Stimulated activated CD8-positive, alpha-beta memory T cell treated with anti-CD3 and anti-CD28 coated beads, Interleukin-7, amount 100 ng/mL, for 1 hour (primary cell): ENCODE measurements around the gene CIDEA.
"Not testable (repeated sequence)": the region's sequence is repeated elsewhere in the genome, so short reads cannot be mapped to it uniquely, and the experiment has no call there.

Source experiments
- DNase-seq, 2 donors: peaks; one replicate each; pipeline ENCODE4 v3.0.0-alpha.2; 2020; ENCODE audit warnings: low read depth in 2 of 2

The CIDEA gene

GRCh38 chr18:12238826-12239225, 15.3 kb upstream of the CIDEA start:
- no peak for DNase-seq

GRCh38 chr18:12239431-12239830, 14.7 kb upstream of the CIDEA start:
- no peak for DNase-seq

- no peak for DNase-seq
Observed at GRCh38 chr18:12242658-12243260, 11.4 kb upstream of the CIDEA start.

- DNase-seq: not testable (repeated sequence)
Observed at GRCh38 chr18:12243272-12243671, 10.9 kb upstream of the CIDEA start.

GRCh38 chr18:12245793-12246135, 8.4 kb upstream of the CIDEA start:
- DNase-seq: no peak

GRCh38 chr18:12246849-12247808, 7.0 kb upstream of the CIDEA start:
- DNase-seq: no peak

GRCh38 chr18:12247946-12248345, 6.2 kb upstream of the CIDEA start:
- no peak for DNase-seq

GRCh38 chr18:12248926-12249720, 5.0 kb upstream of the CIDEA start:
- DNase-seq: no peak

- DNase-seq: no peak
Observed at GRCh38 chr18:12251311-12251710, 2.9 kb upstream of the CIDEA start.

GRCh38 chr18:12252061-12252460, 2.1 kb upstream of the CIDEA start:
- no peak for DNase-seq

- no peak for DNase-seq
Observed at GRCh38 chr18:12253027-12253426, 1.1 kb upstream of the CIDEA start.

GRCh38 chr18:12253663-12254135, 462 bp upstream of the CIDEA start:
- no peak for DNase-seq

GRCh38 chr18:12254820-12255511, 805 bp downstream of the CIDEA start:
- DNase-seq: no peak

- DNase-seq: no peak
Observed at GRCh38 chr18:12255626-12256026, 1.5 kb downstream of the CIDEA start.

GRCh38 chr18:12256951-12257350, 2.8 kb downstream of the CIDEA start:
- no peak for DNase-seq

- DNase-seq: no peak
Observed at GRCh38 chr18:12257996-12258718, 4.0 kb downstream of the CIDEA start.

- no peak for DNase-seq
Observed at GRCh38 chr18:12258719-12259705, 4.9 kb downstream of the CIDEA start.

GRCh38 chr18:12262748-12263147, 8.6 kb downstream of the CIDEA start:
- no peak for DNase-seq

GRCh38 chr18:12264864-12265263, 10.7 kb downstream of the CIDEA start:
- no peak for DNase-seq
